Measurements from ENCODE around the gene SYT1.

Gene SYT1

GRCh38 chr12:79203058-79203647, 338.6 kb downstream of the SYT1 start:
- TF ChIP-seq ZBTB1 (tag by site-specific recombination; IDR thresholded peaks at IDR 0.05) = no peak
- no peak for TF ChIP-seq ZEB2 (tag by site-specific recombination; IDR thresholded peaks at IDR 0.05)
- TF ChIP-seq ZSCAN4 (tag by site-specific recombination; IDR thresholded peaks at IDR 0.05) = no peak
- no peak for TF ChIP-seq KLF7 (tag by site-specific recombination; IDR thresholded peaks at IDR 0.05; ENCODE audit: borderline replicate concordance)
- TF ChIP-seq ZNF354C (tag by site-specific recombination; IDR thresholded peaks at IDR 0.05; ENCODE audit: borderline replicate concordance, low read depth) = no peak
- no peak for TF ChIP-seq SETDB1 (IDR thresholded peaks at IDR 0.05; ENCODE audit: insufficient read length, low read length)
- no peak for TF ChIP-seq ZNF146 (tag by site-specific recombination; IDR thresholded peaks at IDR 0.05)
- no peak for TF ChIP-seq HOXA7 (CRISPR knock-in tag; IDR thresholded peaks at IDR 0.05; ENCODE audit: borderline replicate concordance)
- TF ChIP-seq REST (tag by site-specific recombination; IDR thresholded peaks at IDR 0.05) = no peak
- TF ChIP-seq ZNF488 (tag by site-specific recombination; IDR thresholded peaks at IDR 0.05) = no peak
- no peak for TF ChIP-seq ZNF473 (tag by site-specific recombination; IDR thresholded peaks at IDR 0.05)
- TF ChIP-seq KLF17 (tag by site-specific recombination; IDR thresholded peaks at IDR 0.05) = no peak
- no peak for TF ChIP-seq BCL11A (tag by site-specific recombination; IDR thresholded peaks at IDR 0.05; ENCODE audit: low read depth)
- TF ChIP-seq CTCF (tag by site-specific recombination; IDR thresholded peaks at IDR 0.05) = no peak
- TF ChIP-seq ZNF692 (tag by site-specific recombination; IDR thresholded peaks at IDR 0.05) = no peak
- TF ChIP-seq ZNF423 (tag by site-specific recombination; IDR thresholded peaks at IDR 0.05) = no peak
- no peak for TF ChIP-seq ZNF19 (tag by site-specific recombination; IDR thresholded peaks at IDR 0.05; ENCODE audit: low read depth)
- CTCF ChIA-PET = interaction anchor here (0.6 to 1.3 kb wide), 2 partner anchors 11 to 1373 kb away, joined by 3 read pairs; no protein-coding TSS in a partner anchor

More at GRCh38 chr12:79203058-79203647, 338.6 kb downstream of the SYT1 start:
- POLR2A ChIA-PET = no interaction called here
- Histone ChIP-seq H3K9me3 (ENCODE audit: control insufficient read depth, insufficient read depth, low read depth, low read length) (no peaks in the 10 kb centered on the region), H3K27ac (ENCODE audit: extremely low read depth, low read depth, low read length) (no peak overlapping the region), H3K36me3 (ENCODE audit: control insufficient read depth in 2 of 2, insufficient read depth in 1 of 2, low read length in 2 of 2) (no peaks in the 10 kb centered on the region), H3K4me1 (ENCODE audit: control insufficient read depth, insufficient read depth, low read length) (no peaks in the 10 kb centered on the region), H3K4me3 (ENCODE audit: low read depth, low read length) (no peak overlapping the region)

Measured in HEK293 (cell line).